ENCODE data around the gene PI4KA.
"Not testable (repeated sequence)": the region's sequence is repeated elsewhere in the genome, so short reads cannot be mapped to it uniquely, and the experiment has no call there.

Gene PI4KA

GRCh38 chr22:20690586-20691317, 167.9 kb downstream of the PI4KA start:
- DNase-seq, result not testable (repeated sequence)

GRCh38 chr22:20687356-20688172, 171.0 kb downstream of the PI4KA start:
- not testable (repeated sequence) for DNase-seq

GRCh38 chr22:20685764-20686163, 172.8 kb downstream of the PI4KA start:
- DNase-seq, result not testable (repeated sequence)

GRCh38 chr22:20678792-20679435, 179.7 kb downstream of the PI4KA start:
- DNase-seq, result not testable (repeated sequence)

- DNase-seq, result no peak
Measured at GRCh38 chr22:20677684-20678242, 180.8 kb downstream of the PI4KA start.

GRCh38 chr22:20675613-20676012, 183.0 kb downstream of the PI4KA start:
- not testable (repeated sequence) for DNase-seq

GRCh38 chr22:20674998-20675397, 183.6 kb downstream of the PI4KA start:
- DNase-seq, result no peak

GRCh38 chr22:20673295-20674195, 185.1 kb downstream of the PI4KA start:
- DNase-seq, result no peak

- no peak for DNase-seq
Measured at GRCh38 chr22:20672732-20673131, 185.9 kb downstream of the PI4KA start.

GRCh38 chr22:20672082-20672424, 186.6 kb downstream of the PI4KA start:
- no peak for DNase-seq

- DNase-seq, result no peak
Measured at GRCh38 chr22:20671409-20672081, 187.1 kb downstream of the PI4KA start.

GRCh38 chr22:20670457-20671261, 188.0 kb downstream of the PI4KA start:
- DNase-seq, result peak in 1 of 14 donors; percentile 13

- not testable (repeated sequence) for DNase-seq
Measured at GRCh38 chr22:20669884-20670283, 188.7 kb downstream of the PI4KA start.

- not testable (repeated sequence) for DNase-seq
Measured at GRCh38 chr22:20669471-20669870, 189.1 kb downstream of the PI4KA start.

- DNase-seq, result not testable (repeated sequence)
Measured at GRCh38 chr22:20668769-20669168, 189.8 kb downstream of the PI4KA start.

GRCh38 chr22:20668226-20668625, 190.4 kb downstream of the PI4KA start:
- not testable (repeated sequence) for DNase-seq

GRCh38 chr22:20667548-20667947, 191.1 kb downstream of the PI4KA start:
- not testable (repeated sequence) for DNase-seq

- DNase-seq, result no peak
Measured at GRCh38 chr22:20666560-20666959, 192.1 kb downstream of the PI4KA start.

- DNase-seq, result no peak
Measured at GRCh38 chr22:20664594-20664959, 194.0 kb downstream of the PI4KA start.

- DNase-seq, result no peak
Measured at GRCh38 chr22:20663941-20664593, 194.5 kb downstream of the PI4KA start.
